Astrocyte (in vitro differentiated cells and primary cell): ENCODE measurements around the gene KCNMA1. TPM values are rescaled to one million over a fixed set of nuclear protein-coding genes. Genes with fewer than 3 reads are reported as not detected.

Source experiments
- DNase-seq: peaks from one replicate; pipeline ENCODE4 v3.0.0-alpha.2; 2010; ENCODE audit warnings: low read depth
- FAIRE-seq: peaks from 2 replicates; lab custom pipeline; 2011; peaks lifted over from hg19 to GRCh38; lab: Jason Lieb, UNC
- H2AFZ ChIP-seq: 2 replicates; pipeline ENCODE4 v1.6.0; 2012; ENCODE audit warnings: low read depth, low read length, inconsistent platforms
- H3K27ac ChIP-seq: 2 replicates; pipeline ENCODE4 v1.5.1; 2011; ENCODE audit warnings: low read depth, low read length, inconsistent platforms
- H3K27me3 ChIP-seq: 2 replicates; pipeline ENCODE4 v1.6.0; 2011; ENCODE audit warnings: low read length, inconsistent platforms; ENCODE audit not compliant: insufficient read depth
- H3K36me3 ChIP-seq: 2 replicates; pipeline ENCODE4 v1.5.1; 2011; ENCODE audit warnings: low read length, inconsistent platforms; ENCODE audit not compliant: insufficient read depth
- H3K4me1 ChIP-seq: 2 replicates; pipeline ENCODE4 v1.5.1; 2011; ENCODE audit warnings: low read length, inconsistent platforms; ENCODE audit not compliant: insufficient read depth
- H3K4me2 ChIP-seq: 2 replicates; pipeline ENCODE4 v1.6.0; 2012; ENCODE audit warnings: low read length, inconsistent platforms
- H3K4me3 ChIP-seq: 2 replicates; pipeline ENCODE4 v1.5.1; 2011; ENCODE audit warnings: low read depth, mild to moderate bottlenecking, low read length, inconsistent platforms; ENCODE audit not compliant: insufficient read depth
- H3K79me2 ChIP-seq: 2 replicates; pipeline ENCODE4 v1.6.0; 2012; ENCODE audit warnings: mild to moderate bottlenecking, low read length, inconsistent platforms; ENCODE audit not compliant: insufficient read depth
- H3K9ac ChIP-seq: 2 replicates; pipeline ENCODE4 v1.6.0; 2012; ENCODE audit warnings: mild to moderate bottlenecking, low read length, inconsistent platforms
- H3K9me3 ChIP-seq: 2 replicates; pipeline ENCODE4 v1.5.1; 2012; ENCODE audit warnings: low read depth, mild to moderate bottlenecking, low read length, inconsistent platforms; ENCODE audit not compliant: insufficient read depth
- H4K20me1 ChIP-seq: 2 replicates; pipeline ENCODE4 v1.6.0; 2012; ENCODE audit warnings: low read length, inconsistent platforms; ENCODE audit not compliant: insufficient read depth
- H3K27ac Mint-ChIP-seq: one replicate; pipeline ENCODE4 v1.8.0; 2021; ENCODE audit warnings: mild to moderate bottlenecking, mixed read lengths; ENCODE audit not compliant: unreplicated experiment
- H3K27me3 Mint-ChIP-seq: one replicate; pipeline ENCODE4 v1.8.0; 2021; ENCODE audit warnings: low read depth, mixed read lengths; ENCODE audit not compliant: unreplicated experiment
- H3K36me3 Mint-ChIP-seq: one replicate; pipeline ENCODE4 v1.8.0; 2021; ENCODE audit warnings: low read depth, mixed read lengths; ENCODE audit not compliant: unreplicated experiment
- H3K4me1 Mint-ChIP-seq: one replicate; pipeline ENCODE4 v1.8.0; 2021; ENCODE audit warnings: low read depth, mixed read lengths; ENCODE audit not compliant: unreplicated experiment
- H3K4me3 Mint-ChIP-seq: one replicate; pipeline ENCODE4 v1.8.0; 2021; ENCODE audit warnings: mild to moderate bottlenecking, moderate library complexity, mixed read lengths; ENCODE audit not compliant: unreplicated experiment
- H3K9me3 Mint-ChIP-seq: one replicate; pipeline ENCODE4 v1.8.0; 2021; ENCODE audit warnings: mild to moderate bottlenecking, mixed read lengths; ENCODE audit not compliant: unreplicated experiment
- EZH2 ChIP-seq: IDR thresholded peaks from 2 replicates; pipeline ENCODE4 v1.6.1; 2012; ENCODE audit warnings: mild to moderate bottlenecking, low read length, inconsistent platforms; ENCODE audit not compliant: insufficient read depth
- total RNA-seq: library from RNA; stranded (reverse); gene quantifications from 2 replicates; pipeline ENCODE4 v1.2.1, GENCODE V29; 2021
- TF ChIP-seq, protein P1 (sequence below): IDR thresholded peaks from 2 replicates; pipeline ENCODE4 v1.5.1; 2011; ENCODE audit warnings: low read depth, mild to moderate bottlenecking, inconsistent platforms, low read length, moderate library complexity; ENCODE audit not compliant: insufficient read depth

The KCNMA1 gene
- total RNA-seq, 1 donor from 2014 or later, result 45.8 TPM

DNA sequence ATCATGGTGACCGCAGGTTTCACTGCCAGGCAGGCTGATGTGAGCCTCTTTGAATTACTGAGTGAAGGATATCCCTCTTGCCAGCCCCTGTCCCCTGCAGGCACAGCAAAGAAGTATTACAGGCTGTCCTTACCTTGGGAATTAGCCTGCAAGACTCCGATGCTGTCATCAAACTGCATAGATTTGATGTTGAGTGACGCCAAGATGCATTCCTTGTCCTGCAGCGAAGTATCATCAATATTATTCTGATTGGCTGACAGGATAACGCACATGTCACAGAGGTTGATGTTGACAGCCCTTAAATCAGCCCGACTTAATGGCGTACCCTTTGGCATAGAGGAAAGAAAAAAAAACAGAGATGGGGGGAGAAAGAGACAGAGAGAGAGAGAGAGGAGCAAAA is 693.0 kb downstream of the KCNMA1 start:
- FAIRE-seq (no peak), DNase-seq (no peak)
- H3K79me2 ChIP-seq, result no peaks in the 10 kb centered on the region
- peaks cover 2% of the 10 kb centered on the region for H3K36me3 ChIP-seq
- H3K27ac ChIP-seq, result no peak overlapping the region
- H3K9me3 ChIP-seq, result no peaks in the 10 kb centered on the region
- Mint-ChIP-seq H3K27me3 (no peaks in the 10 kb centered on the region), H3K36me3 (peaks cover 15% of the 10 kb centered on the region), H3K9me3 (no peaks in the 10 kb centered on the region), H3K4me3 (no peak overlapping the region), H3K4me1 (no peaks in the 10 kb centered on the region), H3K27ac (no peak overlapping the region)
- H3K9ac ChIP-seq, result no peak overlapping the region
- H3K4me3 ChIP-seq, result no peak overlapping the region
- H2AFZ ChIP-seq, result no peak overlapping the region
- TF ChIP-seq, protein P1, sequence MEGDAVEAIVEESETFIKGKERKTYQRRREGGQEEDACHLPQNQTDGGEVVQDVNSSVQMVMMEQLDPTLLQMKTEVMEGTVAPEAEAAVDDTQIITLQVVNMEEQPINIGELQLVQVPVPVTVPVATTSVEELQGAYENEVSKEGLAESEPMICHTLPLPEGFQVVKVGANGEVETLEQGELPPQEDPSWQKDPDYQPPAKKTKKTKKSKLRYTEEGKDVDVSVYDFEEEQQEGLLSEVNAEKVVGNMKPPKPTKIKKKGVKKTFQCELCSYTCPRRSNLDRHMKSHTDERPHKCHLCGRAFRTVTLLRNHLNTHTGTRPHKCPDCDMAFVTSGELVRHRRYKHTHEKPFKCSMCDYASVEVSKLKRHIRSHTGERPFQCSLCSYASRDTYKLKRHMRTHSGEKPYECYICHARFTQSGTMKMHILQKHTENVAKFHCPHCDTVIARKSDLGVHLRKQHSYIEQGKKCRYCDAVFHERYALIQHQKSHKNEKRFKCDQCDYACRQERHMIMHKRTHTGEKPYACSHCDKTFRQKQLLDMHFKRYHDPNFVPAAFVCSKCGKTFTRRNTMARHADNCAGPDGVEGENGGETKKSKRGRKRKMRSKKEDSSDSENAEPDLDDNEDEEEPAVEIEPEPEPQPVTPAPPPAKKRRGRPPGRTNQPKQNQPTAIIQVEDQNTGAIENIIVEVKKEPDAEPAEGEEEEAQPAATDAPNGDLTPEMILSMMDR, result no peak
- no peak for TF ChIP-seq EZH2
- no peak overlapping the region for H3K4me2 ChIP-seq
- peaks cover 2% of the 10 kb centered on the region for H3K4me1 ChIP-seq
- H4K20me1 ChIP-seq, result no peaks in the 10 kb centered on the region
- no peaks in the 10 kb centered on the region for H3K27me3 ChIP-seq

DNA sequence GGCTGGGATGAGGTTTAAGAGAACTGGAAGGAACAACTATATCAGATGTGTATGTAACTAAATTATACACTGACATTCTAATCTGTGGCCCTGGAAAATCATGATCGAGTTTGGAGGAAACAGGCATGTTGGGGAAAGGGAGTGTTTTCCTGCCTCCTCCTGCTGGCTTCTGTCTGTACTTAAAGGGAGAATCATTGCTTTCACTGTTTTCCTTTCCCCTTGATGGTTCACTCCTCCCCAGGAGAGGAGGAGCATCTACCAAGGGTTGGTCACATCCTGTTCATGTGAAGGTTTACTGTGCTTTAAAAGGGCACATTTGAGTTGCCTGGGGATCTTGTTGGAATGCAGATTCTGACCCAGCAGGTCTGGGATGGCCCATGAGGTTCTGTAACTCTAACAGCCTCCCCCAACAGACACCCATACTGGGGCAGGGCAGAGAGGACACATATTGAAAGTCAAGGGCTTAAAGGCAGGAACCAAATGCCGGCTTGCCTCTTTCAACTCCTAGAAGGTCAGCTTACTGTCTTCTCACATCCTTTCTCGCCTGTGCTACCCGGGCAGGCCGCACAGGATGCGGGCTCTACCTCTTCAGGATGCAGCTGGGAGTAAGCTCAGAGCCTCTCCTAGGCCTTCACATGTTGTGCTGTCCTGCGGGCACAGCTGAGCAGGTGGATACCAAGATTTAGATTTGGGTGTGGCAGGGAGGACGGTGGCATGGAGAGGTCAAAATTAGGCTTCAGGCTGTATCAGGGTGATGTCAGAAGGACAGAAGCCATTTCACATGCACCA is 694.8 kb downstream of the KCNMA1 start:
- no peak overlapping the region for H3K27ac Mint-ChIP-seq
- Histone ChIP-seq H3K4me3 (no peak overlapping the region), H3K9ac (no peak overlapping the region), H3K4me1 (peaks cover 2% of the 10 kb centered on the region), H3K79me2 (no peaks in the 10 kb centered on the region), H3K4me2 (no peak overlapping the region), H2AFZ (no peak overlapping the region), H3K36me3 (peaks cover 3% of the 10 kb centered on the region), H3K27me3 (no peaks in the 10 kb centered on the region), H3K9me3 (no peaks in the 10 kb centered on the region), H4K20me1 (no peaks in the 10 kb centered on the region), H3K27ac (no peak overlapping the region)
- H3K36me3 Mint-ChIP-seq, result peaks cover 15% of the 10 kb centered on the region
- no peak overlapping the region for H3K4me3 Mint-ChIP-seq
- FAIRE-seq, result no peak
- no peak for DNase-seq
- H3K27me3 Mint-ChIP-seq, result no peaks in the 10 kb centered on the region
- no peaks in the 10 kb centered on the region for H3K4me1 Mint-ChIP-seq
- H3K9me3 Mint-ChIP-seq, result no peaks in the 10 kb centered on the region
- TF ChIP-seq, protein P1, result no peak
- no peak for TF ChIP-seq EZH2

DNA sequence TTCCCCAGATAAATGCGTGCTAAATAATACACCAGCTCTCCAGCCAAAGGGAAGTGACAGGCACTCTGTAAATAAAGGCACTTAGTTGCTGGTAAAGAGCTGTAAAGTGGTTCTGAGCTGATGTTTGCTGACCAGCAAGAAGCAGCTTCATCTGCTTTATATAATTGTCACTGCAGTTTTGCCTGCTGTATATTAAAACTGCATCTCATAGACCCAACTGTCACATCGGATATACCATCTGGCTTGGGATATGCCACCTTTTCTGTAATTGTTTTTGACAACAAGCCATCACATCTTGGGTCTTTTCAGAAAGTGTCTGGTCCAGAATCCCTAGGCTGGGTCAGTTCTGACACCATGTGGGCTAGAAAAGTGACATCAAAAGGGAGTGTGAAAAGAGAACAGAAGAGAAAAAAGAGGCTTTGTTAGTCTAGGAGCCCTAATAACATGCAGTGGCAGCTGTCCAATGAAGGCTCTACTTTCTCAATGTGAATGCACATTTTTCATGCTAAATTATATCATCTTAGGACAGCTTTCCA is 697.6 kb downstream of the KCNMA1 start:
- H3K27ac Mint-ChIP-seq, result no peak overlapping the region
- H3K4me3 Mint-ChIP-seq, result no peak overlapping the region
- Histone ChIP-seq H3K4me3 (no peak overlapping the region), H3K27ac (no peak overlapping the region), H3K4me2 (no peak overlapping the region), H3K4me1 (peaks cover 2% of the 10 kb centered on the region), H3K79me2 (no peaks in the 10 kb centered on the region), H3K27me3 (no peaks in the 10 kb centered on the region), H4K20me1 (no peaks in the 10 kb centered on the region), H3K9ac (no peak overlapping the region), H3K36me3 (peaks cover 3% of the 10 kb centered on the region), H3K9me3 (no peaks in the 10 kb centered on the region), H2AFZ (no peak overlapping the region)
- DNase-seq (no peak), FAIRE-seq (no peak)
- no peaks in the 10 kb centered on the region for H3K27me3 Mint-ChIP-seq
- H3K36me3 Mint-ChIP-seq, result peaks cover 13% of the 10 kb centered on the region
- no peaks in the 10 kb centered on the region for H3K4me1 Mint-ChIP-seq
- no peaks in the 10 kb centered on the region for H3K9me3 Mint-ChIP-seq
- TF ChIP-seq EZH2, result no peak
- TF ChIP-seq, protein P1, result no peak
